IPS-NIHi7 (cell line): ENCODE results near the gene ARID2.
A peak's percentile ranks its signal among the peaks of the same experiment; 100 is the strongest.

Experiments
- DNase-seq: peaks from one replicate; pipeline ENCODE4 v3.0.0; 2012; ENCODE audit warnings: mixed read lengths; ENCODE audit errors: extremely low spot score

ARID2 gene

GRCh38 chr12:45853550-45853949, 124.0 kb downstream of the ARID2 start:
- no peak for DNase-seq

GRCh38 chr12:45863332-45863731, 133.8 kb downstream of the ARID2 start:
- DNase-seq = no peak

- no peak for DNase-seq
These were observed 136.8 kb downstream of the ARID2 start for GRCh38 chr12:45866299-45866698.

GRCh38 chr12:45872446-45872845, 142.9 kb downstream of the ARID2 start:
- DNase-seq = no peak

- no peak for DNase-seq
These were observed 147.6 kb downstream of the ARID2 start for GRCh38 chr12:45877069-45877468.

DNA sequence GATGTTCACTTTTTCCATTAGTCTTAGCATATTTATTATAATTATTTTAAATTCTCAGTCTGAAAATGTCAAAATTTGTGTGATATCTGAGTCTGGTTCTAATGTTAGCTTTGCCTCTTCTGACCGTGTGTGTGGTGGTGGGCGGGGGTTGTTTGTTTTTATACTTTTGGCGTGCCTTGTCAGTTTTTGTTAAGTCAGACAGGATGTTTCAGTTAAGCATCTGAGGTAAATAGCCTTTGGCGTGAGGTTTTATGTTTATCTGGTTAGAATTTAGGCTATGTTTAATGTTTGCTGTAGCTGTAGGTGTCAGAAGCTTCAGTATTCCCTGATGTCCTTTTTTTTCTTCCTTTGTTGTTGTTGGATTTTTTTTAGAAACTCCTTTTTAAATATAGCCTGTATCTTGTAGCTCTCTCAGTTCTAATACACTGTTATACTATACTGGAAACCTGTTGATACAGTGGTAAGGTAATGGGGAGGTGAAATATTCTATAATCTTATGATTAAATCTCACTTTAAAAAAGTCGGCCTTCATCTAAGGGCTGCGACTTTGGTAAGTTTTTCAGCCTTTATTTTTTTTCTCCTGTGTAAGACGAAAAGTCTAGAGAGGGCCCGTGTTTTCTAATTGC, 149.2 kb downstream of the ARID2 start:
- DNase-seq = no peak

GRCh38 chr12:45879363-45879895, 149.9 kb downstream of the ARID2 start:
- DNase-seq = no peak

- no peak for DNase-seq
These were observed 151.0 kb downstream of the ARID2 start for GRCh38 chr12:45880533-45880932.

DNA sequence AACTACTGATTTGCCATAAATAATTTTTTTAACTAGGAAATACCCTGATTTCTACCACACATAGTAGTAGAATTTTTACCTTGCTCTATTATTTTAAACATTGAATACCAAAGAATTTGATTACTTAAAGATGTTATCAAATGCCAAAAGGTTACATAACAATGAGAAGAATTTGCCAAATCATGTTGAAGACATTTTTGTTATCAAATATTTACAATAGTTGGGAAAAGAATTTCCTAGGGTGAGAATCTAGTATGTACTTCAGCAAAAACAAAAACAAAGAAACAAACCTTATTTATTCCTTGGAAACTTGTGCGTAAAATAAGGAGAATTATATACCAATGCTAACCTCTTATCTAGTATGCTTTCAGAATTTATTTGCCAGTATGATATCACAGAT, 153.7 kb downstream of the ARID2 start:
- DNase-seq = no peak

GRCh38 chr12:45886685-45887084, 157.2 kb downstream of the ARID2 start:
- no peak for DNase-seq

DNA sequence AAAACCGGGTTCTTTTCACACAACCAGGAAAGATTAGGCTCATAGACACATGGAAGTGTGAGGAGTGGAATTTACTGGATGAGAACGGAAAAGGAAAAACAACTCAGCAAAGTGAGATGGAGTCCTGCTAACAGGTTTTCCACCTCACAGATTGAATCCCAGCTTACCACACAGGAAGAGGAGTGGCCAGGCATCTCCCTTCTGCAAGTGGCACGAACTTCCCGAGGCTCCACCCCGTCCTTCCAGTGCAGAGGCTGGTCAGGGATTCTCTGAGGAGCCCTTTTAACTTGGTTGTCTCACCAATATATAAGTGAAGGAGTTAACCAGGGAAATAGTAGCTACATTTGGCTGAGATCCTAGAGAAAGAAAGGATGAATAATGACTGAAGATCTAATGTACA, 158.0 kb downstream of the ARID2 start:
- peak; percentile 16 for DNase-seq

- DNase-seq = no peak
These were observed 160.8 kb downstream of the ARID2 start for GRCh38 chr12:45890276-45890675.

DNA sequence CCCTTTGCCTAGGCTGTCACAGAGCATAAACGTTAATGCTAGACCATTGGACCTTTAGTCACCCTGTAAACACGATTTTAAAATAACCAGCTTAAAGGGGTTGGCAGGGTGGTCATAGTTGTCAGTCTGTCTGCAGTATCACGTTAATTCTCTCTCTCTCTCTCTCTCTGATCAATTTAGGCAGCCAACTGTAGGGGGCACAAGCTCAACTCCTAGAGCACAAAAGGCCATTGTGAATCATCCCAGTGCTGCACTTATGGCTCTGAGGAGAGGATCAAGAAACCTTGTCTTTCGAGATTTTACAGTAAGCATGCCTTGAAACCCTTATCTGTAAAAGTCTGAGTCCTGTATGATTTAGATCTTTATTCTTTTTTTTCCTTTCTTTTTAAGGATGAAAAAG, 163.7 kb downstream of the ARID2 start:
- DNase-seq = peak; percentile 53

DNA sequence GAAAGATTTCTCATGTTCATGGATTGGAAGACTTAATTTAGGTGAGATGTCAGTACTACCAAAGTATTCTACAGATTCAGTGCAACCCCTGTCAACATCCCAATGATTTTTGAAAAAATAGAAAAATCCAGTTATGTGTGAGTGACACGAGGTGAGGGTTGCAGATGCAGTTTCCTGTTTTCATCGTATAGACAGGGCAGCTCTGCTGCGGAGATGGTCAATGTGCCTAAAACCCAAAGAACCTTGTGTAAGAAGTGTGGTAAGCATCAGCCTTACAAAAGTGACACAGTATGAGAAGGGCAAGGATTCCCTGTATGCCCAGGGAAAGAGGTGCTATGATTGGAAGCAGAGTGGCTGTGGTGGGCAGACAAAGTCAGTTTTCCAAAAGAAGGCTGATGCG, 166.5 kb downstream of the ARID2 start:
- DNase-seq = no peak

DNA sequence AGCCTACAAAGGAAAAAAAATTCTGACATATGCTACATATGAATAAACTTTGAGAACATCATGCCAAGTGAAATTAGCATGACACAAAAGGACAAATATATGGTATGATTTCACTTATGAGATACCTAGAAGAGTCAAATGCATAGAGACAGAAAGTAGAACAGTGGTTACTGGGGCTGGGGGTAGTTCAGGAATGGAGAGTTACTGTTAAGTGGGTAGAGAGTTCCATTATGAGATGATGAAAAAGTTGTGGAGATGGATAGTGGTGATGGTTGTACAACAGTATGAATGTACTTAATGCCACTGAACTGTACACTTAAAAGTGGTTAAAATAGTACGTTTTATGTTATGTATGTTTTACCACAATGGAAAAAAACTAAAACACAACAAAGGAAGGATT, 168.6 kb downstream of the ARID2 start:
- DNase-seq = no peak

GRCh38 chr12:45907955-45908354, 178.4 kb downstream of the ARID2 start:
- no peak for DNase-seq

GRCh38 chr12:45909041-45909713, 179.7 kb downstream of the ARID2 start:
- DNase-seq = no peak

GRCh38 chr12:45912774-45913173, 183.3 kb downstream of the ARID2 start:
- DNase-seq = no peak

DNA sequence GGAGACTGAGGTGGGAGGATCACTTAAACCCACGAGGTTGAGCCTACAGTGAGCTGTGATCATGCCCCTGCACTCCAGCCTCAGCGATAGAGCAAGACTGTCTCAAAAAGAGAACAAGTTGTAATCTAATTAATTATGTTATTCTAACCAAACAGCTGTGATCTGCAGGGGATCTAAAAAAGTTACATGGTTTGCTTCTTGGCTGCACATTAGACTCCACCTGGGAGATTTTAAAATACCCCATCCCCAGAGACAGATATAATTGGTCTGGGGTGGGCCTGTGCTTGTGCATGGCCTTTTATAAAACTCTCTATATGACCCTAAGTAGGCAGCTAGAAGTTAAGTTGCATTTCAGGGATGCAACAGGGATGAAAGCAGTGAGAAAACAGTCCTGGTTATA, 184.1 kb downstream of the ARID2 start:
- no peak for DNase-seq

- DNase-seq = peak; percentile 33
These were observed 184.6 kb downstream of the ARID2 start for GRCh38 chr12:45914090-45914489.

- DNase-seq = no peak
These were observed 185.9 kb downstream of the ARID2 start for GRCh38 chr12:45915405-45915804.

DNA sequence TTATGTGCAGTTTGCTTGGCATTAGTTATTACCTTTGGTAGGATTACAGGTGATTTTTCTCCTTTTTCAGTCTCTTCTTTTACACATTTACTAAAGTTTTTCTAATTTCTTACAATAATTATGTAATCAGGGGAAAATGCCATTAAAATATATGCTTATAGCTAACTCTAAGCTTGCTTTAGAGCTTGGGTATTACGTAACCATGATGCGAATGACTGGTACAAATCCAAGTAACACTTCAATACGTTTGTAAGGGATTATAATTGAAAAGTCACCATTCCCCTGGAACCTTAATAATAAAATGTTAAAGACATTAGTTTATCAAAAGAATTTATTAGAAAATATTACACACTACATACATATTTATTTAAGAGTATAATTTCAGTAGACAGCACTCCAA, 189.3 kb downstream of the ARID2 start:
- DNase-seq = no peak

GRCh38 chr12:45928309-45928708, 198.8 kb downstream of the ARID2 start:
- no peak for DNase-seq

DNA sequence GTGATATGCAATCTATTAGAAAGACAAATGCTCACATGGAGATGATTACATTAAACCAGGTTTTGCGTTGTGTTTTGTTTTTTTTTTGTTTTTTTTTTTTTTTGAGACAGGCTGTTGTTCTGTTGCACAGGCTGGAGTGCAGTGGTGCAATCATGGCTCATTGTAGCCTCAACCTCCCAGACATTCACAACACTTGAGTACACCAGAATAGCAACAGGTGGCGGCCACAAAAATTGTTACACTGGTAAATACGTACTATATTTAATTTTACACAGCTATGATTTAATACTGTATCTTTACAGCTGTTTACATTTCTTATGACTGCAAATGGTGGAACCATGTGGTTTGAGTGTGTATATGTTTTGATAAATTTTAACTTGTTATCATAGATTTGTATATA, 200.9 kb downstream of the ARID2 start:
- DNase-seq = no peak
